NT2/D1 (cell line): Measurements from ENCODE around the gene ABCC3.

Source experiments
- DNase-seq: peaks from one replicate; pipeline ENCODE4 v3.0.0-alpha.2; 2011; ENCODE audit warnings: low read depth, low spot score
- H3K27me3 ChIP-seq: 2 replicates; pipeline ENCODE4 v1.6.0; 2011; ENCODE audit warnings: mild to moderate bottlenecking; ENCODE audit not compliant: insufficient read length, insufficient read depth
- H3K36me3 ChIP-seq: 2 replicates; pipeline ENCODE4 v1.6.1; 2011; ENCODE audit warnings: mild to moderate bottlenecking, low read length, mixed read lengths; ENCODE audit not compliant: insufficient read depth, insufficient read length
- H3K4me1 ChIP-seq: 2 replicates; pipeline ENCODE4 v1.5.1; 2011; ENCODE audit not compliant: insufficient read depth, insufficient read length
- H3K4me3 ChIP-seq: 2 replicates; pipeline ENCODE4 v1.5.1; 2011; ENCODE audit warnings: low read depth; ENCODE audit not compliant: insufficient read length
- H3K9ac ChIP-seq: 2 replicates; pipeline ENCODE4 v1.6.0; 2011; ENCODE audit warnings: low read depth; ENCODE audit not compliant: insufficient read length
- H3K9me3 ChIP-seq: 2 replicates; pipeline ENCODE4 v1.5.1; 2011; ENCODE audit warnings: mild to moderate bottlenecking, low read length; ENCODE audit not compliant: insufficient read depth
- SUZ12 ChIP-seq: IDR thresholded peaks from 2 replicates; pipeline ENCODE4 v1.6.1; 2011; ENCODE audit not compliant: insufficient read length, insufficient read depth; ENCODE audit errors: extremely low read depth
- YY1 ChIP-seq: IDR thresholded peaks from 2 replicates; pipeline ENCODE4 v1.6.1; 2011; ENCODE audit not compliant: insufficient read length, insufficient read depth
- ZNF274 ChIP-seq: IDR thresholded peaks from 2 replicates; pipeline ENCODE4 v1.6.1; 2011; ENCODE audit warnings: mild to moderate bottlenecking, low read depth, low read length

The ABCC3 gene

GRCh38 chr17:50635982-50636803, 1.5 kb downstream of the ABCC3 start:
- H3K9ac ChIP-seq: no peak overlapping the region
- no peak for DNase-seq
- H3K4me3 ChIP-seq: no peak overlapping the region
- H3K4me1 ChIP-seq: peaks cover 15% of the 10 kb centered on the region
- no peaks in the 10 kb centered on the region for H3K9me3 ChIP-seq
- no peak for TF ChIP-seq YY1
- no peak for TF ChIP-seq SUZ12
- TF ChIP-seq ZNF274: no peak
- no peaks in the 10 kb centered on the region for H3K36me3 ChIP-seq
- H3K27me3 ChIP-seq: peaks cover 53% of the 10 kb centered on the region

DNA sequence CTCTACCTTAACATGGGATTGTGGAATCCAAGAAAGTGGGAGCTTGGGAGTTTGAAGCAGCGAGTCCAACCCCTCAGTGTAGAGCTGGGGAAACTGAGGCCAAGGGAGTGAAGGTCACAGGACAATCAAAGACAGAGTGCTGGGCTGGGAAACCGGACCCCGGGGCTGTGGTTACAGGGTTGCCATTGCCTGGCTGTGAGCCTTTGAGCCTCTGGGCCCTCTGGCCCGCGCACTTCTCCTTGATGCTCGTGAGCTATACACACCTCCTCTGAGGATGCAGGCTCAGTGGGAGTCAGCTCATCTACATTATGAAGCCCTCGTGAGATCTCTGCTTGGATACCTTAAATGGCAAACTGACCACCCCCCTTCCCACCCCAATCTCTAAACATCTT, 2.1 kb downstream of the ABCC3 start:
- no peak for DNase-seq
- Histone ChIP-seq H3K4me1 (peaks cover 15% of the 10 kb centered on the region), H3K9me3 (no peaks in the 10 kb centered on the region), H3K36me3 (no peaks in the 10 kb centered on the region), H3K9ac (no peak overlapping the region), H3K27me3 (peaks cover 51% of the 10 kb centered on the region), H3K4me3 (no peak overlapping the region)
- TF ChIP-seq YY1 (no peak), SUZ12 (no peak), ZNF274 (no peak)

DNA sequence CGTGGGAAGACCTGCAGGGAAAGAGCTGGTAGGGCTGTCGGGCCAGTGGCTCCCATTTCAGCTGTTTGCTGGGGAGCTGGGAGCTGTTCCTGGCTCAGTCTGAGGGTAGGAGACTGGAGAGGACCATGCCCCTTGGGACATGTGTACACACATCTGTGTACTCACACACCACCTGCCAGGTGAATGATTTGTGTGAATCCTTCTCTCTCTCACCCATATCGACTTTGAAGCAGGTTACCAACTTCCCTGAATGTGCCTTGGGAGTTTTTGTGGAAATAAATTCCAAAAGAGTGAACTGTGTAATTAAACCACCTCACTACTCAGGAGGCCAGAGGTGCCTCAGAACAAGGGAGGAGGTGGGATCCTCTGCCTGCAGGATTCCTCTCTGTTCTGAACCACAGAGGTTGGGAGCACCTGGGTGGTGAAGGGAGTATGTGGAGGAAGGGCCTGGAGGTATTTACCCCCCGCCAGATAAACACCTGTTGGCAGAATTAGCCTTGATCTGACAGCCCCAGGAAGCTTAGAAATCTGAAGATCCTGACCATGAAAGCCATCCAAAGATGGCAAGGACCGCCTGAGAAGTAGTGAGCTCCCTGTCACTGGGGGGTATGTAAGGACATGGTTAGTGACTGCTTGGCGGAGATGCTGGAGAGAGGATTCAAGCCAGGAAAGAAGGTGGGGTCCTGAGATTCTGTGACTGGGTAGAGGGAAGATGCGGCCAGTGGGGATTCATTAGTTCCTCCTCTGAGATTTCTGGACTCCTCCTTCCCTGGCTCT, 3.3 kb downstream of the ABCC3 start:
- H3K4me1 ChIP-seq: peaks cover 15% of the 10 kb centered on the region
- no peaks in the 10 kb centered on the region for H3K36me3 ChIP-seq
- no peaks in the 10 kb centered on the region for H3K9me3 ChIP-seq
- peaks cover 39% of the 10 kb centered on the region for H3K27me3 ChIP-seq
- H3K4me3 ChIP-seq: no peak overlapping the region
- TF ChIP-seq YY1 (no peak), SUZ12 (no peak), ZNF274 (no peak)
- DNase-seq: no peak
- H3K9ac ChIP-seq: no peak overlapping the region

DNA sequence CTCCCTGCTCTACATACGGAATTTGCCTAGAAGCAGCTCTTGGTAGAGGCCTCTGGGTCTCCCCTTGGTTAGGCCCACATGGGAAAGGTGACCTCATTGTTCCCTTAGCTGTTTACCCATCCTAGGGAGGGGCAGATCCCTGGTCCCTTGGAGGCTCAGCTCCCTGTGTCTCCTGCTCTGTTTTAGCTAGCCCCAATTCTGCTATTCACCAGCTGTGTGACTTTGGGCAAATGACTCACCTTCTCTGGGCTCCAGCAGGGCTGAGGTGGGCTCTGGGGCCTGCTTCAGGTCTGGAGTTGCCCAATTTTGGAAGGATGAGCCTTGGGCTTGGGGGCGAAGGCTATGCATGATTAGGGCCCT, 3.9 kb downstream of the ABCC3 start:
- TF ChIP-seq ZNF274 (no peak), SUZ12 (no peak), YY1 (no peak)
- H3K27me3 ChIP-seq: peaks cover 33% of the 10 kb centered on the region
- no peak overlapping the region for H3K9ac ChIP-seq
- no peak overlapping the region for H3K4me3 ChIP-seq
- H3K4me1 ChIP-seq: peaks cover 20% of the 10 kb centered on the region
- no peaks in the 10 kb centered on the region for H3K36me3 ChIP-seq
- no peaks in the 10 kb centered on the region for H3K9me3 ChIP-seq
- no peak for DNase-seq

- TF ChIP-seq SUZ12 (no peak), ZNF274 (no peak), YY1 (no peak)
- no peak overlapping the region for H3K9ac ChIP-seq
- H3K4me3 ChIP-seq: no peak overlapping the region
- no peaks in the 10 kb centered on the region for H3K36me3 ChIP-seq
- H3K27me3 ChIP-seq: peaks cover 27% of the 10 kb centered on the region
- peaks cover 21% of the 10 kb centered on the region for H3K4me1 ChIP-seq
- no peaks in the 10 kb centered on the region for H3K9me3 ChIP-seq
- DNase-seq: no peak
Measured at GRCh38 chr17:50638966-50639713, 4.5 kb downstream of the ABCC3 start.

- Histone ChIP-seq H3K27me3 (peaks cover 11% of the 10 kb centered on the region), H3K4me3 (no peak overlapping the region), H3K36me3 (no peaks in the 10 kb centered on the region), H3K9me3 (no peaks in the 10 kb centered on the region), H3K9ac (no peak overlapping the region), H3K4me1 (peaks cover 21% of the 10 kb centered on the region)
- no peak for DNase-seq
- no peak for TF ChIP-seq ZNF274
- TF ChIP-seq YY1: no peak
- no peak for TF ChIP-seq SUZ12
Measured at GRCh38 chr17:50640686-50641351, 6.1 kb downstream of the ABCC3 start.
